Neural cell (in vitro differentiated cells): ENCODE results near the gene THEM5. TPM values are rescaled to one million over a fixed set of nuclear protein-coding genes. Genes with fewer than 3 reads are reported as not detected.

Experiments
- H2AFZ ChIP-seq: fragments of 200-600, 300-800 bp; sonication (generic), shearing (Covaris generic); 2 replicates; pipeline ENCODE4 v1.6.0; 2014; ENCODE audit warnings: low read depth, mild to moderate bottlenecking, antibody characterized with exemption, low read length, moderate library complexity
- H3F3A ChIP-seq: fragments of 200-600 bp; shearing (Covaris generic); 2 replicates; pipeline ENCODE4 v1.6.1; 2016; ENCODE audit warnings: mild to moderate bottlenecking, moderate library complexity, mixed read lengths, antibody characterized with exemption, low read length; ENCODE audit not compliant: insufficient read depth, poor library complexity, severe bottlenecking
- H3K27ac ChIP-seq: fragments of 200-600, 300-800 bp; sonication (generic), shearing (Covaris generic); 2 replicates; pipeline ENCODE4 v1.5.1; 2014; ENCODE audit warnings: mild to moderate bottlenecking, low read length, moderate library complexity
- H3K27me3 ChIP-seq: fragments of 300-800, 200-600 bp; sonication (generic), shearing (Covaris generic); 2 replicates; pipeline ENCODE4 v1.6.0; 2014; ENCODE audit warnings: mild to moderate bottlenecking, low read depth, low read length, moderate library complexity; ENCODE audit not compliant: insufficient read depth
- H3K36me3 ChIP-seq: fragments of 300-800, 200-600 bp; sonication (generic), shearing (Covaris generic); 2 replicates; pipeline ENCODE4 v1.5.1; 2014; ENCODE audit warnings: mild to moderate bottlenecking, antibody characterized with exemption, low read length, moderate library complexity; ENCODE audit not compliant: insufficient read depth
- H3K4me2 ChIP-seq: fragments of 300-800, 200-600 bp; sonication (generic), shearing (Covaris generic); 2 replicates; pipeline ENCODE4 v1.6.0; 2014; ENCODE audit warnings: mild to moderate bottlenecking, low read length
- H3K4me3 ChIP-seq: fragments of 300-800, 200-600 bp; sonication (generic), shearing (Covaris generic); 2 replicates; pipeline ENCODE4 v1.5.1; 2014; ENCODE audit warnings: mild to moderate bottlenecking, low read length, moderate library complexity
- H3K79me2 ChIP-seq: fragments of 200-600 bp; shearing (Covaris generic); replicated peaks from 2 replicates; pipeline ENCODE4 v1.6.0; 2014; ENCODE audit warnings: mild to moderate bottlenecking, low read length, moderate library complexity; ENCODE audit not compliant: insufficient read depth
- H3K9ac ChIP-seq: fragments of 300-800, 200-600 bp; sonication (generic), shearing (Covaris generic); 2 replicates; pipeline ENCODE4 v1.6.1; 2016; ENCODE audit warnings: mild to moderate bottlenecking, low read length, mixed read lengths
- H3K9me2 ChIP-seq: fragments of 200-600 bp; shearing (Covaris generic); 2 replicates; pipeline ENCODE4 v1.6.1; 2016; ENCODE audit warnings: mild to moderate bottlenecking, low read length, mixed read lengths; ENCODE audit not compliant: insufficient read depth
- H3K9me3 ChIP-seq: fragments of 200-600, 300-800 bp; sonication (generic), shearing (Covaris generic); 2 replicates; pipeline ENCODE4 v1.6.1; 2016; ENCODE audit warnings: mild to moderate bottlenecking, mixed run types, low read length, moderate library complexity, mixed read lengths
- H4K20me1 ChIP-seq: fragments of 200-600 bp; shearing (Covaris generic); 2 replicates; pipeline ENCODE4 v1.6.1; 2016; ENCODE audit warnings: mild to moderate bottlenecking, mixed run types; ENCODE audit not compliant: insufficient read depth
- CTCF ChIP-seq: fragments of 450-650 bp; IDR thresholded peaks from 2 replicates; pipeline ENCODE4 v1.5.1; 2014; ENCODE audit warnings: antibody characterized with exemption, mild to moderate bottlenecking, moderate library complexity; ENCODE audit not compliant: poor library complexity, severe bottlenecking
- EP300 ChIP-seq: fragments of 450-650 bp; conservative IDR thresholded peaks from 2 replicates; pipeline ENCODE4 v1.6.1; 2014; ENCODE audit warnings: antibody characterized with exemption, mild to moderate bottlenecking, moderate library complexity; ENCODE audit not compliant: poor library complexity, severe bottlenecking
- EZH2 ChIP-seq: fragments of 200-600, 300-800 bp; shearing (Covaris generic), sonication (generic); IDR thresholded peaks from 2 replicates; pipeline ENCODE4 v1.6.1; 2014; ENCODE audit warnings: antibody characterized with exemption, low read length, borderline replicate concordance, mild to moderate bottlenecking; ENCODE audit not compliant: insufficient read depth, poor library complexity, severe bottlenecking
- MXI1 ChIP-seq: fragments of 450-650 bp; conservative IDR thresholded peaks from 2 replicates; pipeline ENCODE4 v1.6.1; 2014; ENCODE audit warnings: antibody characterized with exemption, mild to moderate bottlenecking; ENCODE audit not compliant: poor library complexity, severe bottlenecking
- POLR2AphosphoS5 ChIP-seq: IDR thresholded peaks from 2 replicates; pipeline ENCODE4 v1.6.1; 2012
- RAD21 ChIP-seq: fragments of 450-650 bp; conservative IDR thresholded peaks from 2 replicates; pipeline ENCODE4 v1.6.1; 2014; ENCODE audit warnings: antibody characterized with exemption, mild to moderate bottlenecking, moderate library complexity
- SMC3 ChIP-seq: fragments of 450-650 bp; conservative IDR thresholded peaks from 2 replicates; pipeline ENCODE4 v1.6.1; 2014; ENCODE audit warnings: antibody characterized with exemption, mild to moderate bottlenecking, moderate library complexity; ENCODE audit not compliant: poor library complexity
- TAF1 ChIP-seq: IDR thresholded peaks from 2 replicates; pipeline ENCODE4 v1.6.1; 2012; ENCODE audit warnings: low read depth
- polyA plus RNA-seq: library from polyadenylated mRNA; depleted of rRNA; stranded (reverse); fragments of >200 nt; gene quantifications from 2 replicates; pipeline ENCODE4 v1.2.3, GENCODE V29; 2014

Gene THEM5
- polyA plus RNA-seq, 1 donor from 2014 or later: not detected

GRCh38 chr1:151891512-151891911 lies 38.0 kb upstream of the THEM5 start:
- no peaks in the 10 kb centered on the region for H3K9me2 ChIP-seq

GRCh38 chr1:151888972-151889570 lies 35.6 kb upstream of the THEM5 start:
- no peak overlapping the region for H3K27ac ChIP-seq
- no peaks in the 10 kb centered on the region for H3K79me2 ChIP-seq
- no peaks in the 10 kb centered on the region for H3K9me2 ChIP-seq
- no peaks in the 10 kb centered on the region for H3K36me3 ChIP-seq
- no peak overlapping the region for H3K4me2 ChIP-seq
- no peak overlapping the region for H3K4me3 ChIP-seq
- no peaks in the 10 kb centered on the region for H3K27me3 ChIP-seq
- no peak overlapping the region for H3K9ac ChIP-seq
- H2AFZ ChIP-seq: no peak overlapping the region
- no peaks in the 10 kb centered on the region for H3K9me3 ChIP-seq
- no peaks in the 10 kb centered on the region for H3F3A ChIP-seq
- H4K20me1 ChIP-seq: no peaks in the 10 kb centered on the region
- TF ChIP-seq EP300: no peak
- TF ChIP-seq CTCF: peak; percentile 62
- TF ChIP-seq RAD21: peak; percentile 68
- peak; percentile 65 for TF ChIP-seq SMC3
- TF ChIP-seq MXI1: no peak

More at GRCh38 chr1:151891512-151891911, 38.0 kb upstream of the THEM5 start:
- no peaks in the 10 kb centered on the region for H3K36me3 ChIP-seq
- no peak overlapping the region for H3K4me2 ChIP-seq
- no peaks in the 10 kb centered on the region for H3K79me2 ChIP-seq
- H3K9ac ChIP-seq: no peak overlapping the region
- no peaks in the 10 kb centered on the region for H4K20me1 ChIP-seq
- no peak overlapping the region for H3K27ac ChIP-seq
- H2AFZ ChIP-seq: no peak overlapping the region
- no peak overlapping the region for H3K4me3 ChIP-seq
- no peaks in the 10 kb centered on the region for H3F3A ChIP-seq
- TF ChIP-seq EZH2 (no peak), MXI1 (no peak), TAF1 (no peak), CTCF (no peak), SMC3 (no peak), RAD21 (no peak)
- no peaks in the 10 kb centered on the region for H3K9me3 ChIP-seq
- H3K27me3 ChIP-seq: no peaks in the 10 kb centered on the region

GRCh38 chr1:151887028-151887427 lies 33.5 kb upstream of the THEM5 start:
- Histone ChIP-seq H3K27me3 (no peaks in the 10 kb centered on the region), H3K9me3 (no peaks in the 10 kb centered on the region), H3K79me2 (no peaks in the 10 kb centered on the region), H3K4me3 (no peak overlapping the region), H3K27ac (no peak overlapping the region), H3K9me2 (no peaks in the 10 kb centered on the region), H3F3A (no peaks in the 10 kb centered on the region), H3K9ac (no peak overlapping the region), H3K4me2 (no peak overlapping the region), H3K36me3 (no peaks in the 10 kb centered on the region), H4K20me1 (no peaks in the 10 kb centered on the region), H2AFZ (no peak overlapping the region)
- TF ChIP-seq POLR2AphosphoS5: no peak
